ENCODE data around the gene NR5A1. TPM values are rescaled to one million over a fixed set of nuclear protein-coding genes. Genes with fewer than 3 reads are reported as not detected.

Gene NR5A1
- total RNA-seq, 1 donor from 2014 or later, result not detected

- no peak for TF ChIP-seq CTCF (conservative IDR thresholded peaks at IDR 0.05; ENCODE audit: low read depth, low read length)
- H3K4me3 ChIP-seq (ENCODE audit: low read depth, low read length), result no peak overlapping the region
- no peak for DNase-seq (ENCODE audit: low read depth)
Measured at GRCh38 chr9:124549016-124549415, 41.8 kb upstream of the NR5A1 start.

GRCh38 chr9:124544535-124544934 is 37.3 kb upstream of the NR5A1 start:
- no peak overlapping the region for H3K4me3 ChIP-seq (ENCODE audit: low read depth, low read length)
- DNase-seq (ENCODE audit: low read depth), result no peak
- no peak for TF ChIP-seq CTCF (conservative IDR thresholded peaks at IDR 0.05; ENCODE audit: low read depth, low read length)

GRCh38 chr9:124541824-124542223 is 34.6 kb upstream of the NR5A1 start:
- DNase-seq (ENCODE audit: low read depth), result no peak
- no peak overlapping the region for H3K4me3 ChIP-seq (ENCODE audit: low read depth, low read length)
- TF ChIP-seq CTCF (conservative IDR thresholded peaks at IDR 0.05; ENCODE audit: low read depth, low read length), result no peak

GRCh38 chr9:124537926-124538325 is 30.7 kb upstream of the NR5A1 start:
- no peak overlapping the region for H3K4me3 ChIP-seq (ENCODE audit: low read depth, low read length)
- TF ChIP-seq CTCF (conservative IDR thresholded peaks at IDR 0.05; ENCODE audit: low read depth, low read length), result no peak
- no peak for DNase-seq (ENCODE audit: low read depth)

GRCh38 chr9:124535846-124536245 is 28.6 kb upstream of the NR5A1 start:
- H3K4me3 ChIP-seq (ENCODE audit: low read depth, low read length), result no peak overlapping the region
- TF ChIP-seq CTCF (conservative IDR thresholded peaks at IDR 0.05; ENCODE audit: low read depth, low read length), result no peak
- DNase-seq (ENCODE audit: low read depth), result no peak

- no peak for DNase-seq (ENCODE audit: low read depth)
- no peak for TF ChIP-seq CTCF (conservative IDR thresholded peaks at IDR 0.05; ENCODE audit: low read depth, low read length)
- no peak overlapping the region for H3K4me3 ChIP-seq (ENCODE audit: low read depth, low read length)
Measured at GRCh38 chr9:124532897-124533296, 25.7 kb upstream of the NR5A1 start.

- no peak overlapping the region for H3K4me3 ChIP-seq (ENCODE audit: low read depth, low read length)
- DNase-seq (ENCODE audit: low read depth), result no peak
- TF ChIP-seq CTCF (conservative IDR thresholded peaks at IDR 0.05; ENCODE audit: low read depth, low read length), result no peak
Measured at GRCh38 chr9:124531115-124531514, 23.9 kb upstream of the NR5A1 start.

Measured in epithelial cell of proximal tubule (primary cell).